ENCODE measurements around the gene CPLANE2.

The CPLANE2 gene

GRCh38 chr1:16208270-16208987, 28.6 kb downstream of the CPLANE2 start:
- no peak overlapping the region for H3K27ac ChIP-seq

GRCh38 chr1:16207318-16208269, 29.4 kb downstream of the CPLANE2 start:
- TF ChIP-seq CTCF (IDR thresholded peaks at IDR 0.05) = no peak
- H3K4me1 ChIP-seq = no peaks in the 10 kb centered on the region
- no peaks in the 10 kb centered on the region for H3K9me3 ChIP-seq (ENCODE audit: control insufficient read depth, low read length)
- H3K27me3 ChIP-seq (ENCODE audit: control insufficient read depth, insufficient read depth, low read length) = no peaks in the 10 kb centered on the region
- H3K9ac ChIP-seq = no peak overlapping the region
- no peaks in the 10 kb centered on the region for H3K36me3 ChIP-seq (ENCODE audit: control insufficient read depth, insufficient read depth, low read length)
- H3K27ac ChIP-seq = peak overlapping the region; percentile 72
- no peaks in the 10 kb centered on the region for H3K79me2 ChIP-seq
- H2AFZ ChIP-seq = peak overlapping the region; percentile 81
- H3K4me2 ChIP-seq (ENCODE audit: low read length) = peak overlapping the region; percentile 87
- H3K4me3 ChIP-seq (ENCODE audit: low read depth, low read length) = peak overlapping the region; percentile 62

More at GRCh38 chr1:16208270-16208987, 28.6 kb downstream of the CPLANE2 start:
- Histone ChIP-seq H3K4me1 (peaks cover 3% of the 10 kb centered on the region), H2AFZ (no peak overlapping the region), H3K9me3 (ENCODE audit: control insufficient read depth, low read length) (no peaks in the 10 kb centered on the region), H3K4me3 (ENCODE audit: low read depth, low read length) (no peak overlapping the region), H3K4me2 (ENCODE audit: low read length) (no peak overlapping the region), H3K79me2 (no peaks in the 10 kb centered on the region), H3K27me3 (ENCODE audit: control insufficient read depth, insufficient read depth, low read length) (no peaks in the 10 kb centered on the region), H3K36me3 (ENCODE audit: control insufficient read depth, insufficient read depth, low read length) (no peaks in the 10 kb centered on the region), H3K9ac (no peak overlapping the region)
- no peak for TF ChIP-seq CTCF (IDR thresholded peaks at IDR 0.05)

GRCh38 chr1:16206547-16207317, 30.3 kb downstream of the CPLANE2 start:
- Histone ChIP-seq H3K4me3 (ENCODE audit: low read depth, low read length) (peak overlapping the region; percentile 62), H3K9me3 (ENCODE audit: control insufficient read depth, low read length) (no peaks in the 10 kb centered on the region), H3K27ac (peak overlapping the region; percentile 72), H3K9ac (no peak overlapping the region), H3K36me3 (ENCODE audit: control insufficient read depth, insufficient read depth, low read length) (no peaks in the 10 kb centered on the region), H3K4me1 (no peaks in the 10 kb centered on the region), H3K4me2 (ENCODE audit: low read length) (peak overlapping the region; percentile 87), H3K79me2 (no peaks in the 10 kb centered on the region), H3K27me3 (ENCODE audit: control insufficient read depth, insufficient read depth, low read length) (no peaks in the 10 kb centered on the region), H2AFZ (peak overlapping the region; percentile 81)
- no peak for TF ChIP-seq CTCF (IDR thresholded peaks at IDR 0.05)

GRCh38 chr1:16205891-16206546, 31.0 kb downstream of the CPLANE2 start:
- no peaks in the 10 kb centered on the region for H3K36me3 ChIP-seq (ENCODE audit: control insufficient read depth, insufficient read depth, low read length)
- peak overlapping the region; percentile 84 for H3K4me2 ChIP-seq (ENCODE audit: low read length)
- H3K4me3 ChIP-seq (ENCODE audit: low read depth, low read length) = peak overlapping the region; percentile 39
- H3K27ac ChIP-seq = peak overlapping the region; percentile 44
- no peaks in the 10 kb centered on the region for H3K27me3 ChIP-seq (ENCODE audit: control insufficient read depth, insufficient read depth, low read length)
- TF ChIP-seq CTCF (IDR thresholded peaks at IDR 0.05) = no peak
- no peak overlapping the region for H3K9ac ChIP-seq
- H2AFZ ChIP-seq = no peak overlapping the region
- no peaks in the 10 kb centered on the region for H3K4me1 ChIP-seq
- H3K9me3 ChIP-seq (ENCODE audit: control insufficient read depth, low read length) = no peaks in the 10 kb centered on the region
- H3K79me2 ChIP-seq = no peaks in the 10 kb centered on the region

Data from parathyroid adenoma (tissue), 2 donors.